Measurements from ENCODE around the gene NAT14.

- TF ChIP-seq, protein P1, sequence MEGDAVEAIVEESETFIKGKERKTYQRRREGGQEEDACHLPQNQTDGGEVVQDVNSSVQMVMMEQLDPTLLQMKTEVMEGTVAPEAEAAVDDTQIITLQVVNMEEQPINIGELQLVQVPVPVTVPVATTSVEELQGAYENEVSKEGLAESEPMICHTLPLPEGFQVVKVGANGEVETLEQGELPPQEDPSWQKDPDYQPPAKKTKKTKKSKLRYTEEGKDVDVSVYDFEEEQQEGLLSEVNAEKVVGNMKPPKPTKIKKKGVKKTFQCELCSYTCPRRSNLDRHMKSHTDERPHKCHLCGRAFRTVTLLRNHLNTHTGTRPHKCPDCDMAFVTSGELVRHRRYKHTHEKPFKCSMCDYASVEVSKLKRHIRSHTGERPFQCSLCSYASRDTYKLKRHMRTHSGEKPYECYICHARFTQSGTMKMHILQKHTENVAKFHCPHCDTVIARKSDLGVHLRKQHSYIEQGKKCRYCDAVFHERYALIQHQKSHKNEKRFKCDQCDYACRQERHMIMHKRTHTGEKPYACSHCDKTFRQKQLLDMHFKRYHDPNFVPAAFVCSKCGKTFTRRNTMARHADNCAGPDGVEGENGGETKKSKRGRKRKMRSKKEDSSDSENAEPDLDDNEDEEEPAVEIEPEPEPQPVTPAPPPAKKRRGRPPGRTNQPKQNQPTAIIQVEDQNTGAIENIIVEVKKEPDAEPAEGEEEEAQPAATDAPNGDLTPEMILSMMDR (IDR thresholded peaks at IDR 0.05) = no peak; the same call in 1 of the 2 replicates
- no peak for TF ChIP-seq E2F4 (CRISPR knock-in tag; IDR thresholded peaks at IDR 0.05; ENCODE audit: borderline replicate concordance, low read depth)
- no peak for TF ChIP-seq ESRRA (CRISPR knock-in tag; IDR thresholded peaks at IDR 0.05; ENCODE audit: borderline replicate concordance)
- no peak for TF ChIP-seq TEAD1 (CRISPR knock-in tag; IDR thresholded peaks at IDR 0.05)
- TF ChIP-seq, protein P2, sequence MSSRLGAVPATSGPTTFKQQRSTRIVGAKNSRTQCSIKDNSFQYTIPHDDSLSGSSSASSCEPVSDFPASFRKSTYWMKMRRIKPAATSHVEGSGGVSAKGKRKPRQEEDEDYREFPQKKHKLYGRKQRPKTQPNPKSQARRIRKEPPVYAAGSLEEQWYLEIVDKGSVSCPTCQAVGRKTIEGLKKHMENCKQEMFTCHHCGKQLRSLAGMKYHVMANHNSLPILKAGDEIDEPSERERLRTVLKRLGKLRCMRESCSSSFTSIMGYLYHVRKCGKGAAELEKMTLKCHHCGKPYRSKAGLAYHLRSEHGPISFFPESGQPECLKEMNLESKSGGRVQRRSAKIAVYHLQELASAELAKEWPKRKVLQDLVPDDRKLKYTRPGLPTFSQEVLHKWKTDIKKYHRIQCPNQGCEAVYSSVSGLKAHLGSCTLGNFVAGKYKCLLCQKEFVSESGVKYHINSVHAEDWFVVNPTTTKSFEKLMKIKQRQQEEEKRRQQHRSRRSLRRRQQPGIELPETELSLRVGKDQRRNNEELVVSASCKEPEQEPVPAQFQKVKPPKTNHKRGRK (CRISPR knock-in tag; IDR thresholded peaks at IDR 0.05; ENCODE audit: borderline replicate concordance) = no peak
- TF ChIP-seq, protein P3, sequence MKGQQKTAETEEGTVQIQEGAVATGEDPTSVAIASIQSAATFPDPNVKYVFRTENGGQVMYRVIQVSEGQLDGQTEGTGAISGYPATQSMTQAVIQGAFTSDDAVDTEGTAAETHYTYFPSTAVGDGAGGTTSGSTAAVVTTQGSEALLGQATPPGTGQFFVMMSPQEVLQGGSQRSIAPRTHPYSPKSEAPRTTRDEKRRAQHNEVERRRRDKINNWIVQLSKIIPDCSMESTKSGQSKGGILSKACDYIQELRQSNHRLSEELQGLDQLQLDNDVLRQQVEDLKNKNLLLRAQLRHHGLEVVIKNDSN (CRISPR knock-in tag; IDR thresholded peaks at IDR 0.05) = no peak
- no peak for TF ChIP-seq ETV6 (CRISPR knock-in tag; IDR thresholded peaks at IDR 0.05)
- TF ChIP-seq JUN (CRISPR knock-in tag; IDR thresholded peaks at IDR 0.05) = no peak
- TF ChIP-seq NR2C2 (CRISPR knock-in tag; IDR thresholded peaks at IDR 0.05) = no peak
- TF ChIP-seq, protein P4, sequence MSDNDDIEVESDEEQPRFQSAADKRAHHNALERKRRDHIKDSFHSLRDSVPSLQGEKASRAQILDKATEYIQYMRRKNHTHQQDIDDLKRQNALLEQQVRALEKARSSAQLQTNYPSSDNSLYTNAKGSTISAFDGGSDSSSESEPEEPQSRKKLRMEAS (CRISPR knock-in tag; IDR thresholded peaks at IDR 0.05) = no peak; the same call in 1 of the 2 replicates
- TF ChIP-seq MXD4 (CRISPR knock-in tag; IDR thresholded peaks at IDR 0.05; ENCODE audit: borderline replicate concordance) = no peak
Measured at GRCh38 chr19:55452749-55453346, 32.1 kb upstream of the NAT14 start.
